ENCODE data around the gene NTRK3. TPM values are rescaled to one million over a fixed set of nuclear protein-coding genes. Genes with fewer than 3 reads are reported as not detected.

NTRK3 gene
- total RNA-seq, 1 donor from 2014 or later: not detected

DNA sequence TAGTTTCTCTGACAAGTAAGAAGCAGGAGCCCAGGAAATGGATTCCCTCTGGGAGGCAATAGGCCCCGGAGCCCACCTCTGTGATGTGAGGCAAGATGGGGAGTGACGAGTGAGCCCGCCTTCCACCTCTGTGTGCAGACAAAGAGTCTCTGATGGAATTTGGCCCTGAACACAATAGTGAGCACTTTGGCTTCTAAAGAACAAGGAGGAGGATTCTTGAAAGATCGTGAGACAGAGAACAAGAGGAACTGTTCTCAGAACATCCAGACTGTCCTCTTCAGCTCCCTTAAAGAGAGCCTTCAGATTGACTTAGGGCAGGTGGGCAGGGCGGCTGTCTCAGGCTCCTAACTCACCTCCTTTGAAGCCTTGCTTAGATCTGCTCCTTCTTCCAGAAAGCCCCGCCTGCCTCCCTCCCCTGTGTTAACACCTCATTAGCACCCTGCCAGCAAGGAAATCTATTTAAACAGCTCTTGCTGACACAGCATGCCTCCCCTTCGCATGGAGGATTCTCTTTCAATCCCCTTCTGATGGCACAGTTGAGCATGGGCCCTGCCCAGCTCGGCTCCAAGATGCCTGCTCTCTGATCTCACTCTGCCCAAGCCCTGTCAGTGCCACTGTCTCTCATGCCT is 430.3 kb downstream of the NTRK3 start:
- no peak for DNase-seq
- H3K27ac Mint-ChIP-seq: no peak overlapping the region
- ChIA-PET POLR2A (no interaction called here), CTCF (no interaction called here)
- no peak for ATAC-seq (ENCODE audit: low read depth)
- H3K4me3 Mint-ChIP-seq: no peak overlapping the region
- no peaks in the 10 kb centered on the region for H3K36me3 Mint-ChIP-seq (ENCODE audit: low read depth)
- H3K9me3 Mint-ChIP-seq: no peaks in the 10 kb centered on the region
- TF ChIP-seq, protein P1, sequence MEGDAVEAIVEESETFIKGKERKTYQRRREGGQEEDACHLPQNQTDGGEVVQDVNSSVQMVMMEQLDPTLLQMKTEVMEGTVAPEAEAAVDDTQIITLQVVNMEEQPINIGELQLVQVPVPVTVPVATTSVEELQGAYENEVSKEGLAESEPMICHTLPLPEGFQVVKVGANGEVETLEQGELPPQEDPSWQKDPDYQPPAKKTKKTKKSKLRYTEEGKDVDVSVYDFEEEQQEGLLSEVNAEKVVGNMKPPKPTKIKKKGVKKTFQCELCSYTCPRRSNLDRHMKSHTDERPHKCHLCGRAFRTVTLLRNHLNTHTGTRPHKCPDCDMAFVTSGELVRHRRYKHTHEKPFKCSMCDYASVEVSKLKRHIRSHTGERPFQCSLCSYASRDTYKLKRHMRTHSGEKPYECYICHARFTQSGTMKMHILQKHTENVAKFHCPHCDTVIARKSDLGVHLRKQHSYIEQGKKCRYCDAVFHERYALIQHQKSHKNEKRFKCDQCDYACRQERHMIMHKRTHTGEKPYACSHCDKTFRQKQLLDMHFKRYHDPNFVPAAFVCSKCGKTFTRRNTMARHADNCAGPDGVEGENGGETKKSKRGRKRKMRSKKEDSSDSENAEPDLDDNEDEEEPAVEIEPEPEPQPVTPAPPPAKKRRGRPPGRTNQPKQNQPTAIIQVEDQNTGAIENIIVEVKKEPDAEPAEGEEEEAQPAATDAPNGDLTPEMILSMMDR (IDR thresholded peaks at IDR 0.05): no peak
- H3K27me3 Mint-ChIP-seq: no peaks in the 10 kb centered on the region
- no peaks in the 10 kb centered on the region for H3K4me1 Mint-ChIP-seq
- intact Hi-C loops (cut with micrococcal nuclease): no loop called here

DNA sequence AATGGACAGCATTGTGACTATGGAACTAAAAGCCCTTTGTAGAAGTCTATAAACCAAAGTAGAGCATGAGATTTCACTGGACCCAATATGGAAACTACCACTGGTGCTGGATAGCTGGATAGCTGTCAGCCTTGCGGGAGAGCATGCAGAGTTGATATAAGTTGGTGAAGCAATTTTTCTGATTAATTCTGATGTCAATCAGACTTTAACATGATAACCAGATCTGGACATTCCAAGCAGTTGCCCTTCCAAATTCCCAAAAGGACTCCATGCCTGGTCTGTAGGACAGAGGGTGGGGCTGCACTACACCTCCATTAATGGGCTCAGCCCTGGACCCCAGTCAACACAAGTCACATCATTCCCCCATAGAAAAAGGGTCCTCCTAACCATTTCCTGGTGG is 437.8 kb downstream of the NTRK3 start:
- no peaks in the 10 kb centered on the region for H3K27me3 Mint-ChIP-seq
- no peak overlapping the region for H3K27ac Mint-ChIP-seq
- intact Hi-C loops (cut with micrococcal nuclease): no loop called here
- no peak for DNase-seq
- no peaks in the 10 kb centered on the region for H3K4me1 Mint-ChIP-seq
- ATAC-seq (ENCODE audit: low read depth): no peak
- ChIA-PET POLR2A (no interaction called here), CTCF (no interaction called here)
- no peak overlapping the region for H3K4me3 Mint-ChIP-seq
- H3K9me3 Mint-ChIP-seq: peaks cover 2% of the 10 kb centered on the region
- H3K36me3 Mint-ChIP-seq (ENCODE audit: low read depth): no peaks in the 10 kb centered on the region
- TF ChIP-seq, protein P1 (IDR thresholded peaks at IDR 0.05): no peak

DNA sequence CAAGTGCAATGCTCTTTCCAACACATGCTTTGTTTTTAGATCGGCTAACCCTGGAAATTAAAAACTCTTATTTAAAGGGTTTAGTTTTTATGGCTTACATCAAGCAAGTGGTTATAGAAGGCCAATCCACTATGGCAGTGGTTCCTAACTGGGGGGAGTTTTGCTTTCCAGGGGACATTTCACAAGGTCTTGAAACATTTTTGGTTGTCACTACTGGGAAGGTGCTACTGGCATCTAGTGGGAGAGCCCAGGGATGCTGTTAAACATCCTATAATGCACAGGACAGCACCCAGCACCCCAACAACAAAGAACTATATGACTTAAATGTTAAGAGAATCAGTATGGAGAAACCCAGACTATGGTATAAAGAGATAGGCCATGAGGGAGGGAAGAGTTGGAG is 439.0 kb downstream of the NTRK3 start:
- DNase-seq: no peak
- CTCF ChIA-PET: no interaction called here
- Mint-ChIP-seq H3K4me3 (no peak overlapping the region), H3K27me3 (no peaks in the 10 kb centered on the region), H3K27ac (no peak overlapping the region), H3K4me1 (no peaks in the 10 kb centered on the region), H3K9me3 (peaks cover 2% of the 10 kb centered on the region), H3K36me3 (ENCODE audit: low read depth) (no peaks in the 10 kb centered on the region)
- POLR2A ChIA-PET: no interaction called here
- intact Hi-C loops (cut with micrococcal nuclease): no loop called here
- no peak for ATAC-seq (ENCODE audit: low read depth)
- TF ChIP-seq, protein P1 (IDR thresholded peaks at IDR 0.05): no peak

DNA sequence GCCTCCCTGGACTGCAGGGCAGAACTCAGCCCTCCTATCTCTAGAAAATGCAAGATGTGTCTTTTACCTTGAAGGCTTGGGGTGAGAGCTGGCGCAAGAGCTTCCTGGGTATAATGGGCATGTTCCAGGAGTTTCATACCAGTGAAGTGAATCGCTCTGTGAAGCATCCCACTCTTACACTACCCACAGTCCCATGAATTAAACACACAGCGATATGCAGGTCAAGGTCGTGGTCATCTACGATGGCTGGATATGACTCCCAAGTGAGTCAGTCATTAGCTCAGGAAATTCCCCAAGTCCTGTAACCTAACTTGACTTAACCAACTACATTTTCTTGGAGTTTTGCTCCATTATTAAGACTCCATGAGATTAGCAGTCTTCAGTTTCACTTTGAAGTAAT is 439.7 kb downstream of the NTRK3 start:
- H3K4me3 Mint-ChIP-seq: no peak overlapping the region
- ATAC-seq (ENCODE audit: low read depth): no peak
- ChIA-PET POLR2A (no interaction called here), CTCF (no interaction called here)
- no peak overlapping the region for H3K27ac Mint-ChIP-seq
- no peak for DNase-seq
- TF ChIP-seq, protein P1 (IDR thresholded peaks at IDR 0.05): no peak
- intact Hi-C loops (cut with micrococcal nuclease): no loop called here
- H3K4me1 Mint-ChIP-seq: no peaks in the 10 kb centered on the region
- no peaks in the 10 kb centered on the region for H3K27me3 Mint-ChIP-seq
- H3K36me3 Mint-ChIP-seq (ENCODE audit: low read depth): no peaks in the 10 kb centered on the region
- peaks cover 2% of the 10 kb centered on the region for H3K9me3 Mint-ChIP-seq

DNA sequence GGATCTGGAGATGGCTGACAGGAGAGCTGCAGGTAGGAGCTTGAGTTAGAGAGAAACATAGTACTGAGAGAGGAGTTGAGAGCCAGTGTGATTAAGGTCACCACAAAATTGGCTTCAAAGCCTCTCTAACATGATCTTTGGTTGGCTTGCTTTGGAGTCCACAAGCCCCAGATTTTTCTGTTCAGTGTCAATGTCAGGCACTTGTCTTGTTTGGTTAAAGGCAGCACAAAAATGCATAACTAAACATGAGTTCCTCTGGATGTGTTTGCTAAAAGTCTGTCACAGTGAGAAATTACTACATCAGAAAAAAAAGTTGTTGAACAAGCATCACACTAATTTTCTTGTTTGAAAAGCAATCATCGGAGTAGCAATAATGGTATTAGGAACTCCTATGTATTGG is 440.5 kb downstream of the NTRK3 start:
- Mint-ChIP-seq H3K9me3 (peaks cover 2% of the 10 kb centered on the region), H3K27me3 (no peaks in the 10 kb centered on the region), H3K4me3 (no peak overlapping the region), H3K4me1 (no peaks in the 10 kb centered on the region), H3K36me3 (ENCODE audit: low read depth) (no peaks in the 10 kb centered on the region), H3K27ac (no peak overlapping the region)
- ATAC-seq (ENCODE audit: low read depth): no peak
- TF ChIP-seq, protein P1 (IDR thresholded peaks at IDR 0.05): no peak
- ChIA-PET CTCF (no interaction called here), POLR2A (no interaction called here)
- DNase-seq: no peak
- intact Hi-C loops (cut with micrococcal nuclease): no loop called here

Other genes starting within 250 kb of the NTRK3 start
- 29.6 and 31.2 TPM in 2 replicates for gene MRPL46, start 210.6 kb upstream of the NTRK3 start, total RNA-seq
- gene MRPS11, start 211.0 kb upstream of the NTRK3 start, total RNA-seq: 44.7 and 47.0 TPM in 2 replicates

All from activated B cell treated with CpG ODN at 0.5 μM for 24 hours (primary cell).